Sigmoid colon (tissue), 4 donors: ENCODE measurements around the gene ABCC3.

Experiments used
- EP300 ChIP-seq, 4 donors: sonication (generic); formaldehyde crosslinking; IDR thresholded peaks; one replicate each; pipeline ENCODE4 v1.6.1; 2017; ENCODE audit warnings: antibody characterized with exemption in 4 of 4
- POLR2A ChIP-seq, 2 donors: fragments of 450-650 bp; IDR thresholded peaks; one replicate each; pipeline ENCODE4 v1.6.1; 2016; ENCODE audit warnings: antibody characterized with exemption in 2 of 2, mild to moderate bottlenecking in 2 of 2, moderate library complexity in 2 of 2

- TF ChIP-seq POLR2A (IDR thresholded peaks at IDR 0.05) (no peak), EP300 (IDR thresholded peaks at IDR 0.05) (no peak)
Observed at GRCh38 chr17:50593321-50593720, 41.4 kb upstream of the ABCC3 start.
